Measurements from ENCODE around the gene ZNF484.

ZNF484 gene

GRCh38 chr9:92860867-92861266 is 17.0 kb downstream of the ZNF484 start:
- Histone ChIP-seq H3K4me2 (ENCODE audit: low read depth, low read length, poor library complexity, severe bottlenecking) (no peak overlapping the region), H2AFZ (ENCODE audit: low read depth, low read length, severe bottlenecking) (no peak overlapping the region), H3K27ac (ENCODE audit: low read depth, low read length) (no peak overlapping the region), H3F3A (ENCODE audit: insufficient read depth) (no peaks in the 10 kb centered on the region), H3K27me3 (ENCODE audit: low read length) (no peaks in the 10 kb centered on the region), H4K20me1 (ENCODE audit: low read depth, low read length) (no peaks in the 10 kb centered on the region), H3K9me3 (ENCODE audit: insufficient read depth, low read length) (no peaks in the 10 kb centered on the region), H3K4me3 (ENCODE audit: insufficient read depth, low read length, poor library complexity, severe bottlenecking) (no peak overlapping the region), H3K36me3 (ENCODE audit: low read length) (peaks cover 11% of the 10 kb centered on the region), H3K9me2 (replicated peaks; ENCODE audit: insufficient read depth, low read length) (no peaks in the 10 kb centered on the region), H3K9ac (ENCODE audit: low read length) (no peak overlapping the region), H3K79me2 (ENCODE audit: insufficient read depth, low read length) (peaks cover 16% of the 10 kb centered on the region)
- TF ChIP-seq CTCF (IDR thresholded peaks at IDR 0.05; ENCODE audit: insufficient read depth, low read length, poor library complexity, severe bottlenecking), result no peak
- TF ChIP-seq EZH2phosphoT487 (conservative IDR thresholded peaks at IDR 0.05; ENCODE audit: low read length), result no peak

GRCh38 chr9:92857236-92857635 is 20.6 kb downstream of the ZNF484 start:
- Histone ChIP-seq H3K9me2 (replicated peaks; ENCODE audit: insufficient read depth, low read length) (no peaks in the 10 kb centered on the region), H3K4me2 (ENCODE audit: low read depth, low read length, poor library complexity, severe bottlenecking) (no peak overlapping the region), H4K20me1 (ENCODE audit: low read depth, low read length) (no peaks in the 10 kb centered on the region), H3K9ac (ENCODE audit: low read length) (no peak overlapping the region), H3K36me3 (ENCODE audit: low read length) (peaks cover 18% of the 10 kb centered on the region; the same call in 1 of the 2 replicates), H3K9me3 (ENCODE audit: insufficient read depth, low read length) (no peaks in the 10 kb centered on the region), H3K4me3 (ENCODE audit: insufficient read depth, low read length, poor library complexity, severe bottlenecking) (no peak overlapping the region), H3K27me3 (ENCODE audit: low read length) (no peaks in the 10 kb centered on the region), H3K27ac (ENCODE audit: low read depth, low read length) (no peak overlapping the region), H3K79me2 (ENCODE audit: insufficient read depth, low read length) (peaks cover 3% of the 10 kb centered on the region), H2AFZ (ENCODE audit: low read depth, low read length, severe bottlenecking) (no peak overlapping the region), H3F3A (ENCODE audit: insufficient read depth) (no peaks in the 10 kb centered on the region)
- TF ChIP-seq CTCF (IDR thresholded peaks at IDR 0.05; ENCODE audit: insufficient read depth, low read length, poor library complexity, severe bottlenecking) (no peak), EZH2phosphoT487 (conservative IDR thresholded peaks at IDR 0.05; ENCODE audit: low read length) (no peak)

GRCh38 chr9:92853716-92854115 is 24.1 kb downstream of the ZNF484 start:
- H3K9me3 ChIP-seq (ENCODE audit: insufficient read depth, low read length), result no peaks in the 10 kb centered on the region
- no peaks in the 10 kb centered on the region for H3K9me2 ChIP-seq (replicated peaks; ENCODE audit: insufficient read depth, low read length)
- H3K79me2 ChIP-seq (ENCODE audit: insufficient read depth, low read length), result no peaks in the 10 kb centered on the region
- no peak overlapping the region for H3K4me2 ChIP-seq (ENCODE audit: low read depth, low read length, poor library complexity, severe bottlenecking)
- H3K9ac ChIP-seq (ENCODE audit: low read length), result no peak overlapping the region
- no peaks in the 10 kb centered on the region for H3F3A ChIP-seq (ENCODE audit: insufficient read depth)
- H4K20me1 ChIP-seq (ENCODE audit: low read depth, low read length), result no peaks in the 10 kb centered on the region
- H2AFZ ChIP-seq (ENCODE audit: low read depth, low read length, severe bottlenecking), result no peak overlapping the region
- H3K27ac ChIP-seq (ENCODE audit: low read depth, low read length), result no peak overlapping the region
- no peak overlapping the region for H3K4me3 ChIP-seq (ENCODE audit: insufficient read depth, low read length, poor library complexity, severe bottlenecking)
- TF ChIP-seq CTCF (IDR thresholded peaks at IDR 0.05; ENCODE audit: insufficient read depth, low read length, poor library complexity, severe bottlenecking) (no peak), EZH2phosphoT487 (conservative IDR thresholded peaks at IDR 0.05; ENCODE audit: low read length) (no peak)
- H3K27me3 ChIP-seq (ENCODE audit: low read length), result no peaks in the 10 kb centered on the region
- H3K36me3 ChIP-seq (ENCODE audit: low read length), result peaks cover 19% of the 10 kb centered on the region; the same call in 1 of the 2 replicates

Data from SU-DHL-6 (cell line).